Small intestine (tissue), 7 donors: ENCODE data around the gene TRAF2. TPM values are rescaled to one million over a fixed set of nuclear protein-coding genes. Genes with fewer than 3 reads are reported as not detected.
"Not testable (repeated sequence)": the region's sequence is repeated elsewhere in the genome, so short reads cannot be mapped to it uniquely, and the experiment has no call there.

Experiments used
- DNase-seq, 2 donors: peaks; one replicate each; pipeline versions ENCODE4 v3.0.0 to v3.0.0-alpha.2; 2013
- FAIRE-seq: peaks from 2 replicates; lab custom pipeline; 2012; peaks lifted over from hg19 to GRCh38; lab: Jason Lieb, UNC
- H3K27ac ChIP-seq, 3 donors: one replicate each; pipeline ENCODE4 v1.5.1; 2013; ENCODE audit warnings: low read length in 2 of 3, mild to moderate bottlenecking in 2 of 3, control low read depth in 1 of 3, inconsistent platforms in 1 of 3, low read depth in 1 of 3, moderate library complexity in 1 of 3
- H3K27me3 ChIP-seq, 3 donors: one replicate each; pipeline ENCODE4 v1.6.1; 2013; ENCODE audit warnings: low read length in 3 of 3, inconsistent platforms in 1 of 3; ENCODE audit not compliant: control insufficient read depth in 3 of 3, insufficient read depth in 3 of 3
- H3K36me3 ChIP-seq, 3 donors: one replicate each; pipeline ENCODE4 v1.6.1; 2013; ENCODE audit warnings: low read length in 3 of 3, inconsistent platforms in 1 of 3, low read depth in 1 of 3, mild to moderate bottlenecking in 1 of 3, moderate library complexity in 1 of 3; ENCODE audit not compliant: control insufficient read depth in 3 of 3, insufficient read depth in 2 of 3
- H3K4me1 ChIP-seq, 3 donors: one replicate each; pipeline ENCODE4 v1.6.1; 2013; ENCODE audit warnings: low read length in 2 of 3, inconsistent platforms in 1 of 3, low read depth in 1 of 3, mild to moderate bottlenecking in 1 of 3, moderate library complexity in 1 of 3; ENCODE audit not compliant: control insufficient read depth in 3 of 3, insufficient read depth in 2 of 3
- H3K4me3 ChIP-seq, 3 donors: one replicate each; pipeline ENCODE4 v1.5.1; 2013; ENCODE audit warnings: low read length in 3 of 3, control low read depth in 1 of 3, inconsistent platforms in 1 of 3, low read depth in 1 of 3, mild to moderate bottlenecking in 1 of 3, moderate library complexity in 1 of 3
- H3K9me3 ChIP-seq, 2 donors: one replicate each; pipeline ENCODE4 v1.6.1; 2013; ENCODE audit warnings: low read depth in 1 of 2, low read length in 1 of 2; ENCODE audit not compliant: control insufficient read depth in 2 of 2, insufficient read depth in 1 of 2
- WGBS, 3 donors: extraction: QIAGEN DNeasy Blood & Tissue Kit; methylation state at CpG; one replicate each; pipeline ENCODE4 v1.1.7; 2013; 5-methylcytosine and 5-hydroxymethylcytosine counted together
- polyA plus RNA-seq, 4 donors: library from polyadenylated mRNA; stranded (reverse) in 3 of 4; unstranded in 1 of 4; fragments of 200-250 nt in 3 of 4; fragments of 120-200 nt in 1 of 4; gene quantifications; one replicate each; pipeline versions ENCODE4 v1.2.1 to v1.2.3, GENCODE V29; 2013
- donor health status: healthy with polysubstance abuse.
- donor health status: control.
- donor health status: control.
- donor health status: Bipolar disorder and iron deficiency.
- donor health status: healthy.

Gene TRAF2
- polyA plus RNA-seq, 4 donors: 11.2 to 20.9 (median 13.8) TPM

DNA sequence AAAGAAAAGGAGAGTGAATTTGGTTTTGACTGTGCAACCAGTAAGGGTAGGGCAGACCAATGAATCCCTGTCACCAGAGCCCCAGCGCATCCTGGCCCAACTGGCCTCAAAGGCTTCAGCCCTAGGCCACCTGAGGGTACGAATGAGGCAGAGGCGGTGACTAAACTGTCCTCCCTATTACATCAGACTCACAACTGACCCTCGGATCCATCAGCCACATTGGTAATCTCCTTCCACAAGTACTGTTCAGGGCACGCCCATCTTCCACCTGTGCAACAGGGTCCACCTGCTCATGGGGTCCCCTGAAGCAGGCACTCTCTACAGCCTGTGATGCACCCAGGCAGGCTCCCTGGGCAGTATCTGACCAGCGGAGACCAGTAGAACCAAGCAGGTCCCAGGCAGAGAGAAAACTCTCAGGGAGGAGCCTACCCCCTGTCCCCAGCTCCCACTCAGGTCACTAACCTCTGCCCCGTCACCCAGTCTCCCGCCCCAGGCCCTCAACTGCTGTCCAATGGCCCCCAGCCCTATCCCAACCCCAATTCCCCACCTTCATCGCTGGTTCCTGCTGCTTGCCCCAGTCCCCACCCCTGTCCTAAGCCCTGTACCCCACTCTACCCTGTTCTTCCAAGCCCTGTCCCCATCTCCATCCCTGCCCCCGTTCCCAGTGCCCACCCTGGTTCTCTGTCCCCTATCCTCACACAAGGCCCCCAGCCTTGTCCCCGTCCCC is 21.1 kb upstream of the TRAF2 start:
- FAIRE-seq: no peak
- no peaks in the 10 kb centered on the region for H3K27me3 ChIP-seq
- peak overlapping the region; percentile 76 to 94 (median 91) for H3K27ac ChIP-seq
- peaks cover 6 to 52% (median 21%) of the 10 kb centered on the region in 3 donors for H3K36me3 ChIP-seq
- DNase-seq: peak; percentile 68 to 77
- peaks cover 0 to 17% of the 10 kb centered on the region in 2 donors for H3K9me3 ChIP-seq
- 36 to 55% (median 55%) methylated on average over 10 to 11 of the region's 11 CpGs for WGBS, 3 donors
- peaks cover 3 to 18% (median 6%) of the 10 kb centered on the region in 3 donors for H3K4me1 ChIP-seq
- H3K4me3 ChIP-seq: peak overlapping the region; percentile 67 to 98 (median 96)

DNA sequence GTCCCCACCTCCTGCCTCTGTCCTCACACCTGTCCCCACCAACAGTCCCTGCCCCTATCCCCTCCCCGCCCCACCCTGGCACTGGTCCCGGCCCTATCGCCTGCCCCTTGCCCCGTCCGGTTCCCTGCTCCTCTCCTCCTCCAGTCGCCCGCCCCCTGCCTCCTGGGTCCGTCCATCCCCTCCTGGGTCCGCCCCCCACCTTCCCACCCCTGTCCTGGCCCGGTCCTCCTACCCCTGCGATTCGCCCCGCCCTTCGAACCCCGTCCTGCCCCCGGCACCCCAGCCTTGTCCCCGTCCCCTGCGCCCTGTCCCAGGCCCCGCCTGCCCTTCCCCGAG is 20.6 kb upstream of the TRAF2 start:
- Histone ChIP-seq H3K4me1 (peaks cover 3 to 13% (median 6%) of the 10 kb centered on the region in 3 donors), H3K36me3 (peaks cover 6 to 47% (median 21%) of the 10 kb centered on the region in 3 donors), H3K27me3 (no peaks in the 10 kb centered on the region), H3K27ac (peak overlapping the region; percentile 76 to 99 (median 91)), H3K4me3 (peak overlapping the region; percentile 67 to 98 (median 96)), H3K9me3 (peaks cover 0 to 17% of the 10 kb centered on the region in 2 donors)
- DNase-seq: peak in 1 of 2 donors; percentile 82
- no peak for FAIRE-seq
- WGBS, 3 donors: 0 to 3% (median 2%) methylated on average over 12 to 20 of the region's 20 CpGs

DNA sequence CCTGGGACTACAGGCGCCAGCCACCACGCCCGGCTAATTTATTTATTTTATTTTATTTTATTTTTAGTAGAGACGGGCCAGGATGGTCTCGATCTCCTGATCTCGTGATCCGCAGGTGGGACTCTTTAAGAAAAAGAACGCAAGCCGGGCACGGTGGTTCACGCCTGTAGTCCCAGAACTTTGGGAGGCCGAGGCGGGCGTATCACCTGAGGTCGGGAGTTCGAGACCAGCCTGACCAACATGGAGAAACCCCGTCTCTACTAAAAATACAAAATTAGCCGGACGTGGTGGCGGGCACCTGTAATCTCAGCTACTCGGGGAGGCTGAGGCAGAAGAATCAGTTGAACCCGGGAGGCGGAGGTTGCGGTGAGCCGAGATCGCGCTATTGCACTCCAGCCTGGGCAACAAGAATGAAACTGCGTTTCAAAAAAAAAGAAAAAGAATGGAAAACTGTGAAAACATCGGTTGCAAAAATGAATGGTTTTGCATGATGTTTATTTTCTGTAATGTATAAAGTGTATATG is 19.4 kb upstream of the TRAF2 start:
- WGBS, 3 donors: 73 to 84% (median 79%) methylated on average over 29 of the region's 29 CpGs
- peak overlapping the region; percentile 52 to 98 (median 58) for H3K4me3 ChIP-seq
- H3K4me1 ChIP-seq, H3K27me3 ChIP-seq, DNase-seq, FAIRE-seq: not testable (repeated sequence)
- H3K27ac ChIP-seq: peak overlapping the region in 1 of 3 donors; percentile 61
- H3K9me3 ChIP-seq: peaks cover 0 to 17% of the 10 kb centered on the region in 2 donors
- peaks cover 6 to 35% (median 18%) of the 10 kb centered on the region in 3 donors for H3K36me3 ChIP-seq

DNA sequence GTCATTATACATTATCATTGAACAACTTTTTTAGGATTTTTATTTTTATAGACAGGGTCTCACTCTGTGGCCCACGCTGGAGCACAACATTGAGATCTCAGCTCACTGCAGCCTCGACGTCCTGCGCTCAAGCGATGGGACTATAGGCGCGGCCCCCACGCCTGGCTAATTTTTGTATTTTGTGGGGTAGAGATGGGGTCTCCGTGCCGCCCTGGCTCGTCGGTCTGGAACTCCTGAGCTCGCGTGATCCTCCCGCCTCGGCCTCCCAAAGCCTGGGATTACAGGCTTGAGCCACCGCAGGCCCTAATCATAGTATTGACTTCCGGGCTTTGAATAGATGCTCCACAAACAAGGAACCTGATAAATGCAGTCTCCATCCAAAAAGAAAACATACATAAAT is 18.8 kb upstream of the TRAF2 start:
- Histone ChIP-seq H3K36me3 (peaks cover 6 to 30% (median 13%) of the 10 kb centered on the region in 3 donors), H3K4me3 (no peak overlapping the region), H3K4me1 (peaks cover 0 to 3% (median 3%) of the 10 kb centered on the region in 3 donors), H3K27me3 (no peaks in the 10 kb centered on the region), H3K27ac (no peak overlapping the region), H3K9me3 (peaks cover 0 to 23% of the 10 kb centered on the region in 2 donors)
- no peak for DNase-seq
- no peak for FAIRE-seq
- 98 to 99% (median 98%) methylated on average over 18 of the region's 18 CpGs for WGBS, 3 donors

DNA sequence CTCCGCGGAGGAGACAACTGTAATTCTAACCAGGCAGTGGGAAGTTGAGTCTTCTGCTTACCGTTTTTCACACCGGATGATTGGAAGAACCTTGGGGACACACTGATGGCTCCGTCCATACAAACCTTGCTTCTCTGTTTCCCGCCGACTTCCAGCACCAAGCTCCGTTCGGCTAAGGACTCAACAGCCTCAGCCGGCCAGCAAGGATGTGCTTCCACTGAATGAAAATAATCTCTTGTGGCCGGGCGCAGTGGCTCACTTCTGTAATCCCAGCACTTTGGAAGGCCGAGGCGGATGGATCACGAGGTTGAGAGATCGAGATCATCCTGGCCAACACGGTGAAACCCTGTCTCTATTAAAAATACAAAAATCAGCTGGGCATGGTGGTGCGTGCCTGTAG is 18.4 kb upstream of the TRAF2 start:
- peaks cover 0 to 3% (median 3%) of the 10 kb centered on the region in 3 donors for H3K4me1 ChIP-seq
- H3K4me3 ChIP-seq: no peak overlapping the region
- H3K27me3 ChIP-seq: no peaks in the 10 kb centered on the region
- FAIRE-seq (no peak), DNase-seq (no peak)
- WGBS, 3 donors: 97 to 98% (median 98%) methylated on average over 18 of the region's 18 CpGs
- peaks cover 0 to 26% of the 10 kb centered on the region in 2 donors for H3K9me3 ChIP-seq
- H3K36me3 ChIP-seq: peaks cover 4 to 25% (median 9%) of the 10 kb centered on the region in 3 donors
- H3K27ac ChIP-seq: no peak overlapping the region

DNA sequence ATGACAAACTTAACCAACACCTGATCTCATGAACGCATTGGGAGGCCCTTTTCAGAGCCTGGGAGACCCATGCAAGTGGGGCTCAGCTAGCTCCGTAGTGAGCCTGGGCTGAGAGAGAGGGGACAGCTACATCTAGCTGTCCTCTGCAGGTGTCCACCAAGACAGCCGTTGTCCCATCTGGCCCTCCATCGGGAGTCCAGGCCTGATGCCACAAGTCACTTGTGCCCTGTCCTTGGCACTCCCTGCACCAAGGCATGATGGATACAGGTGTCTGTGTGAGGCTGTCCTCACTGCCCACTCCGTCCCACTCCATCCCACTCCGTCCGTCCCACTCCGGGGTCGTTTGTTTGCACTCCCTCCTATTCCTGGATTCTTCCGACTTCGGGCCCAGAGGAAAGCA is 17.7 kb upstream of the TRAF2 start:
- Histone ChIP-seq H3K27ac (no peak overlapping the region), H3K9me3 (peaks cover 0 to 30% of the 10 kb centered on the region in 2 donors), H3K4me1 (peaks cover 0 to 3% (median 3%) of the 10 kb centered on the region in 3 donors), H3K36me3 (peaks cover 0 to 18% (median 3%) of the 10 kb centered on the region in 3 donors), H3K4me3 (no peak overlapping the region), H3K27me3 (no peaks in the 10 kb centered on the region)
- WGBS, 3 donors: 93 to 97% (median 95%) methylated on average over 11 of the region's 11 CpGs
- FAIRE-seq: no peak
- DNase-seq: no peak

DNA sequence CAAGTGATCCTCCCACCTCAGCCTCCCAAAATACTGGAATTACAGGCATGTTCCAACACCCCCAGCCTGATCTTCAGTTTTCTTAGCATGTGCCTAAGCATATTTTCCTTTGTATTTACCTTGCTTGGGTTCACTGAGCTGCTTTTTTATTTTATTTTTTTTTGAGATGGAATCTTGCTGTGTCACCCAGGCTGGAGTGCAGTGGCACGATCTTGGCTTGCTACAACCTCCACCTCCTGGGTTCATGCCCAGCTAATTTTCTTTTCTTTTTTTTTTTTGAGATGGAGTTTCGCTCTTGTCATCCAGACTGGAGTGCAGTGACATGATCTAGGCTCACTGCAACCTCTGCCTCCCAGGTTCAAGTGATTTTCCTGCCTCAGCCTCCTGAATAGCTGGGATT is 16.7 kb upstream of the TRAF2 start:
- H3K4me1 ChIP-seq, H3K27me3 ChIP-seq, H3K27ac ChIP-seq, H3K4me3 ChIP-seq, H3K36me3 ChIP-seq, DNase-seq, FAIRE-seq: not testable (repeated sequence)
- H3K9me3 ChIP-seq: peaks cover 0 to 30% of the 10 kb centered on the region in 2 donors
- WGBS, 3 donors: 88 to 89% (median 89%) methylated on average over 2 of the region's 2 CpGs

DNA sequence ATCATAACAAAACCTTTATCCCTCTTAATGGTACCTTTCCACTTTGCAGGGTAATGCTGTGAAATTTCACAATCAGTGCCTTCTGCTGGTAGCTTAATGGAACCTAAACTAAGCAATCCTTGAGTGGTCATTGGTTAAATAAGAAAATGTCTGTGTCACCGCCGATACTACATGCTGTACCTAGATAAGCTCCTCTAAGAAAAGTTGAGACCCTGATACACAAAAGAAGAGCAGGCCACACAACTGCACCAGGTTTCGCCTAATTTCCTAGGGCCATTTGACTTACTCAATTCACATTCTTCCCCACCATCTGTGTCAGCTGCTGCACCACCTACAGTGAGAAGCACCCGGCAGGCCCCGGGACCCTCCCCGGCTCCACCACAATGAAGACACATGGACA is 11.2 kb upstream of the TRAF2 start:
- 91 to 94% (median 94%) methylated on average over 6 of the region's 6 CpGs for WGBS, 3 donors
- H3K36me3 ChIP-seq: no peaks in the 10 kb centered on the region
- no peak for DNase-seq
- no peaks in the 10 kb centered on the region for H3K4me1 ChIP-seq
- H3K9me3 ChIP-seq: peaks cover 0 to 12% of the 10 kb centered on the region in 2 donors
- H3K4me3 ChIP-seq: no peak overlapping the region
- no peak overlapping the region for H3K27ac ChIP-seq
- FAIRE-seq: no peak
- no peaks in the 10 kb centered on the region for H3K27me3 ChIP-seq
